Caki2 (cell line): ENCODE data around the gene CHKB. TPM values are rescaled to one million over a fixed set of nuclear protein-coding genes. Genes with fewer than 3 reads are reported as not detected.
"Not testable (repeated sequence)": the region's sequence is repeated elsewhere in the genome, so short reads cannot be mapped to it uniquely, and the experiment has no call there.

Source experiments
- DNase-seq: peaks from one replicate; pipeline ENCODE4 v3.0.0-alpha.2; 2015; ENCODE audit warnings: low read depth
- in situ Hi-C: cut with HindIII; loops from 2 replicates; pipeline ENCODE4 v1.10.0; 2016; ENCODE audit warnings: low sequenced_read_pairs, low pct_unique_long_range_greater_than_20kb, mixed read lengths
- total RNA-seq: library from RNA; depleted of rRNA; stranded (reverse); fragments of >200 nt; shearing (Covaris generic); gene quantifications from 2 replicates; pipeline ENCODE4 v1.2.3, GENCODE V29; 2014; ENCODE audit warnings: low replicate concordance

The CHKB gene
- total RNA-seq, 1 experiment from 2014 or later = 21.9 TPM

GRCh38 chr22:50614296-50614695, 31.6 kb upstream of the CHKB start:
- in situ Hi-C loops, DNase-seq: not testable (repeated sequence)

- DNase-seq = no peak
- in situ Hi-C loops = no loop called here
Observed at GRCh38 chr22:50613291-50613981, 30.8 kb upstream of the CHKB start.

GRCh38 chr22:50612528-50613221, 30.0 kb upstream of the CHKB start:
- in situ Hi-C loops = no loop called here
- DNase-seq = no peak

GRCh38 chr22:50612168-50612527, 29.5 kb upstream of the CHKB start:
- DNase-seq = no peak
- in situ Hi-C loops = no loop called here

GRCh38 chr22:50611341-50612060, 28.9 kb upstream of the CHKB start:
- DNase-seq = no peak
- in situ Hi-C loops = no loop called here

GRCh38 chr22:50610581-50610980, 27.9 kb upstream of the CHKB start:
- in situ Hi-C loops = no loop called here
- DNase-seq = no peak

GRCh38 chr22:50610041-50610451, 27.4 kb upstream of the CHKB start:
- in situ Hi-C loops = no loop called here
- DNase-seq = no peak

GRCh38 chr22:50609599-50609998, 26.9 kb upstream of the CHKB start:
- in situ Hi-C loops = no loop called here
- DNase-seq = no peak

- in situ Hi-C loops = no loop called here
- DNase-seq = no peak
Observed at GRCh38 chr22:50608996-50609395, 26.3 kb upstream of the CHKB start.

- DNase-seq, in situ Hi-C loops: not testable (repeated sequence)
Observed at GRCh38 chr22:50608058-50608840, 25.6 kb upstream of the CHKB start.

GRCh38 chr22:50607659-50608020, 25.0 kb upstream of the CHKB start:
- no peak for DNase-seq
- in situ Hi-C loops = no loop called here

- in situ Hi-C loops = no loop called here
Observed at GRCh38 chr22:50606946-50607658, 24.5 kb upstream of the CHKB start.

GRCh38 chr22:50606165-50606945, 23.7 kb upstream of the CHKB start:
- DNase-seq = no peak
- in situ Hi-C loops = no loop called here

More at GRCh38 chr22:50606946-50607658, 24.5 kb upstream of the CHKB start:
- no peak for DNase-seq

GRCh38 chr22:50605613-50606074, 23.0 kb upstream of the CHKB start:
- in situ Hi-C loops = no loop called here
- no peak for DNase-seq

- no peak for DNase-seq
- in situ Hi-C loops = no loop called here
Observed at GRCh38 chr22:50605002-50605612, 22.5 kb upstream of the CHKB start.

- DNase-seq = no peak
- in situ Hi-C loops = no loop called here
Observed at GRCh38 chr22:50604256-50605001, 21.8 kb upstream of the CHKB start.
